CD4-positive, alpha-beta T cell treated with Interleukin-1 beta for 1 hour (primary cell): ENCODE data around the gene KRTAP13-2.
A peak's percentile ranks its signal among the peaks of the same experiment; 100 is the strongest.

Experiments used
- DNase-seq, 2 donors: peaks; one replicate each; pipeline ENCODE4 v3.0.0-alpha.2; 2020 to 2022

KRTAP13-2 gene, protein sequence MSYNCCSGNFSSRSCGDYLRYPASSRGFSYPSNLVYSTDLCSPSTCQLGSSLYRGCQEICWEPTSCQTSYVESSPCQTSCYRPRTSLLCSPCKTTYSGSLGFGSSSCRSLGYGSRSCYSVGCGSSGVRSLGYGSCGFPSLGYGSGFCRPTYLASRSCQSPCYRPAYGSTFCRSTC

DNA sequence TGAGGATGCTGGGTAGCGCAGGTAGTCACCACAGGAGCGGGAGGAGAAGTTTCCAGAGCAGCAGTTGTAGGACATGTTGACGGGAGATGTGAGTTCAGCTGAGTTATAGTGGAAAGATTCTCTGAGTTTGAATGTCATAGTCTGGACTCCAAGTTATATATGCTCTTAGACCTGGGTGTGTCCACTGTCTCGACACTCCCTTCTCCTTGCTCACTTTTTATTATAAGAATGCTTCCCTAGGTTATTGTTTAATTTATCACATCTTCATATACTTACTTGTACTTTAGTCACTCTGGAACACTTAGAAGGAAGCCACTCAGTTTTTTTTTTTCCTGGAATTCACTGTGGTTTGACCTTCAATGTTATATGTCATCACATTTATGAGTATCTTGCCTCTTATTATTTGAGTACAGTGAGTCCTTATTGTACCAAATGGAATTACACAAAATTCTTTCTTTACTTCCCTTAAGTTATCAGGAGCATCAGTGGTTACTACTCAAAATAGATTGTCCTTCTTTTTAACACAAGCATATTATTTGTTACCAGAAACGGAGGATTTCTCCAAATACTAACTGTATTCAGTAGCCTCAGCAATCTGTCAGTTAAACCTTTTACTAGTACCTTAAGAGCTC is at the start of gene KRTAP13-2:
Gene KRTAP13-2 (minus strand): TSS at position 133 of the 632 bp plus-strand sequence. CDS start 58 bp downstream, at position 75.
- no peak for DNase-seq

DNA sequence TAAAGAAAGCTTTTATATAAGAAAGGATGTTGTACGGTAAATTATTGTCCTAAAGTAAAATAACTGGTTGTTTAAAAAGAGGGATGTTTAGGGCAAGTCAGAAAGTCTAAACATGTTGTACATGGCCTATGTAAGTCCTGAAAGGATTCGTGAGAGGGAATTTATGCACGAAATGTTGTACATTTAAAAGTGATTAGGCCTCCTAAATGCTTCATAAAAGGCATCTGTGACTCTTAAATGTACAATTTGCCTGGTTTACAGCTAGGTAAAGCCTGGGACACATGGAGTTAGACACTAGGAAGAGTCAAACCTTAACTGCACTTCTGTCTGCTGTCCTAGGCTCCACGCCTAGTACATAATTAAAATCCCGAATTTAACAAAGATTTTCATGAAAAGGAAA is 43.9 kb upstream of the KRTAP13-2 start:
- DNase-seq = no peak

DNA sequence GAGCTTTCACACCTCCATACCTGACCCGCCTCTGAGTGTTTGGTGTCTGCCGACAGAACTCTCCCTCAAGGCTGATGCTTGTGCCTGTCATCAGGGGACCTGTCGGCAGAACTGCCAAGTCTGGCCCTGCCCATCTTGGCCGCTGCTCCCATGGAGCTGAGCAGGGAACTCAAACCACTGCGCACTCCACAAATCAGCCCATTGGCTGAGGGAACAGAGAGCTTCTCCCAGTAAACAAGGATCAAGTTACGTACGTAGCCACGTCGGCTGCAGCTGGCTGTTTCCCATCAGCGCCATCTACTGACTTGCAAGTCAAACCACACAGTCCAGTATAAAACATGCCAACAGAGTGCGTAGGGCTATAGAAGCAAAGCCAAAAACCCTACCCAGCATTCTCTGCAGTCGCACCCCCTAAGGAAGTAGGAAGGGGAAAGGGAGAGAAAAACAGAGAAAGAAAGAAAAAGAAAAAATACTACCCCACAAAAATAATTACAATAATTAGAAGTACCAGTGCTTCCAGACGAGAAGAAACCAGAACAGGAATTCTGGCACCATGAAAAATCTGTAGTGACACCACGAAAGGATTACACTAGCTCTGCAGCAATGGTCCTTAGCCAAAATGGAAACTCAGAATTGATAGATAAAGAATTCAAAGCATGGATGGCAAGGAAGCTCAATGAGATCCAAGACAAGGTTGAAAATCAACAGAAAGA is 36.9 kb upstream of the KRTAP13-2 start:
- peak in 1 of 2 donors; percentile 0 for DNase-seq

DNA sequence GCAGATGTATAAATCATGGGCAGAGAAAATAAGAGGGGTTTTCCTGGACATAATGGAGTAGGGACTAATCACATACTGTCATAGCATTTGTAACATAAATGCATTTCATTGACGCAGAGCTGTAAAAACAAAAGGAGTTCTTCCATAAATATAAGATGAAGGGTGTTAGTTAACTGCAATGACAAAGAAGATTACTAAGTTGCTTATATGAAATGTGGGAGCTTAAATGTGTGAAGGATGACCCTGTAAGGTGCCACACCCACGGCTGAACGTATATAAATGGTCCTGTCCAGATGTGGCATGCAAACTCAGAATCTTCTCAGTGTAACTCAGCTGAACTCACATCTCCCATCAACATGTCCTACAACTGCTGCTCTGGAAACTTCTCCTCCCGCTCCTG is 23.7 kb upstream of the KRTAP13-2 start, which contains the start of gene KRTAP13-1:
Gene KRTAP13-1 (plus strand): TSS at position 301 of the 400 bp plus-strand sequence. CDS start 56 bp downstream, at position 357.
- DNase-seq = no peak

GRCh38 chr21:30391492-30392025 is 19.5 kb upstream of the KRTAP13-2 start:
- no peak for DNase-seq

- DNase-seq = no peak
These were observed 10.1 kb upstream of the KRTAP13-2 start for GRCh38 chr21:30382201-30382600.

DNA sequence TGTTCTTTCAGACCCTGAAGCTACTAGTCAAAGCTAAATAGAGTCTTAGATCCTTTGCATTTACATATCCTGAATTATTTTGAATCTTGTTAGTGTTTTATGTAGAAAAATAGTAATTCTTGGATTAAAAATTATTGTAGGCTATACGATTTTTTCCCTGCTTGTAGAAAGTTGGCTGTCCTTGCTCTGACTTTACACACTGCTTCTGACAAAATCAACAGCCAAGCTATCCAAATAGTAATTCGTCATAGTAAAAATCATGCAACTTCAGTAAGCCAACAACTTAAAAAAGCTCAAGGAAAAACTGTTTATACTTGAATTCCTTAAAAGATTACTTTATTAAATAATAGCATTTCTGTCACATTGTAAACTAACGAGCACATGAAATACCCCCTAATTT is 16.2 kb downstream of the KRTAP13-2 start:
- DNase-seq = no peak

GRCh38 chr21:30354308-30355005 is 17.6 kb downstream of the KRTAP13-2 start:
- no peak for DNase-seq

GRCh38 chr21:30351534-30351933 is 20.5 kb downstream of the KRTAP13-2 start:
- no peak for DNase-seq

GRCh38 chr21:30349572-30349971 is 22.5 kb downstream of the KRTAP13-2 start:
- no peak for DNase-seq

GRCh38 chr21:30348506-30348905 is 23.6 kb downstream of the KRTAP13-2 start, which contains the start of gene KRTAP23-1:
TSS of gene KRTAP23-1 (minus strand) at chr21:30348606. CDS start at chr21:30348606, 0 bp downstream.
- DNase-seq = no peak

GRCh38 chr21:30345014-30345413 is 27.1 kb downstream of the KRTAP13-2 start:
- no peak for DNase-seq

DNA sequence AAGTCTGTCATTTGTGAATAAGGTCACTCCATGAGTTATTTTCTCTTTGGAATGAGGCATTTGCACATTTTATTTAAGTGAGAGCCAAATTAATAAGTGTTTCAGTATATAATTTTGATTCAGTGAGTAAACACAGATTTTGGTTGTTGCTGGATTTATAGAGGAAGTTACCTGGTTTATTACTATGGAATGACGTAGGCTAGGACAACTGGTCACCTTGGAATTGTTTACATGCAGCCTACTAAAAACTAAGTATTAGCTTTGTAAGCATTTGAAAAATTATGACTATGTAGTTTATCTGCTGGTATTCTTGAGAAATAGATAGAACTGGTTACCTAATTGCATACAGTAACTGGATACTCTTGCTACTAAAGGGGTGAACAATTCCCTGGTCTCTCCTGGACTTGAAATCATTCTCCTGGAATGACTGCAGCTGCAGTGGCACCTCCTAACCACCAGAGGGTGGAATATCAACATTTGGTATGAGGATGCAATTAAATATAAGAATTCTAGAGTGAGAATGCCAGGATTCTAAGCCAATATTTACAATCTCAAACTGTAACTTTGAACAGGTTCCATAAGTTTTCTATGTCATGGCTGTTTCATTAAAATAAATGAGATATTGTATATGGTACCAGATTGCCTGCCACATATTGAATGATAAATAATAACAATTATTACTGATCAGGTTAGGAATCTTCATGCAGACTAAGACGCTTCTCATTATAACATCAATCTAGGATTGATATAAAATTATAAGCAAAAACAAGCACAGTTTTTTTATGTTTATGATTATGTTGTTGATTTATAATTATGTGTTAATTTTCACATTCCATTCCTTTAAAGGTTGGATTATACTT is 31.1 kb downstream of the KRTAP13-2 start:
- DNase-seq = peak in 1 of 2 donors; percentile 33

- DNase-seq = no peak
These were observed 33.4 kb downstream of the KRTAP13-2 start for GRCh38 chr21:30338717-30339116.

- DNase-seq = no peak
These were observed 34.3 kb downstream of the KRTAP13-2 start for GRCh38 chr21:30337772-30338171.

DNA sequence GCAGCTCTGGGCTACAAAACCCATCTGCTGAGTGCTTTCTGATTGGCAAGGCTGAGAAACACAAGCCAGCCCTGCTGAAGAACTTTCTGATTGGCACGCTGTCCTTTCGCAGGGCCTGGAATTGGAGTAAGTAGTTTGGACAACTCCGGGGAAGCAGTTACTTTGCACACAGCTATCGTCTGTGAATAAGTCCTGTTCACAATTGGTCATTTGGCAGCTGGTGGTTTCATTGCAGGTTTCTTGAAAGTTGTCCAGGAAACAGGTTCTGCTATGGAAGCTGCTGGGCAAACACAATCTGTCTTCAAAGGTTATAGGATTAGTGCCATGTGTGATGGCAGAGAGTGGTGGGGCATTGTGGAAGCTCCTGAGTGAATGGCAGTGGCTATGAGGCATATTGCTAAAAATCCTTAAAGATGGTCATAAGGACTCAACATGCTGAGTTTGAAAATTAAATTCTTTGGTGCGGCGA is 34.8 kb downstream of the KRTAP13-2 start, which contains the start of gene KRTAP27-1:
Gene KRTAP27-1 (minus strand): TSS at position 419 of the 469 bp plus-strand sequence. CDS start 26 bp downstream, at position 393.
- no peak for DNase-seq

- no peak for DNase-seq
These were observed 35.5 kb downstream of the KRTAP13-2 start for GRCh38 chr21:30336596-30336995.

DNA sequence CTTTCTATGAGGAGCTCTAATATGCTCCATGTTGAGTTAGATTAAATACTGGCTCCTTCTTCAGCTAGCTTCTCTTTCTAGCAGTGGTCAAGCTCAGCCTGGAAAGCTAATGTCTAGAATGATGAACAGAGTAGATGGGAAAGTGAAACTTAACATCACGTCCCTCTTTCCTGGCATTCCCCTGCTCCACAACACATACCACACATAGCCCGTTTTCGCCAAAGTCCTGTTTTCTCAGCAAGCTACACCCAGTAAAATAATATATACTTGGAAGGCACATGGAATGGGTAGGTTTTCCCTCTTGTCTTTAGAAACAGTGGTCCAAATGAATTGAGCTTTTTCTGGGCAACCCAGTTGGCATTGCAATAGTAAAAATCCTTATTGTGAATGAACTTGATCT is 38.3 kb downstream of the KRTAP13-2 start:
- DNase-seq = no peak

GRCh38 chr21:30332681-30333080 is 39.4 kb downstream of the KRTAP13-2 start:
- no peak for DNase-seq

GRCh38 chr21:30329203-30329875 is 42.7 kb downstream of the KRTAP13-2 start:
- no peak for DNase-seq

DNA sequence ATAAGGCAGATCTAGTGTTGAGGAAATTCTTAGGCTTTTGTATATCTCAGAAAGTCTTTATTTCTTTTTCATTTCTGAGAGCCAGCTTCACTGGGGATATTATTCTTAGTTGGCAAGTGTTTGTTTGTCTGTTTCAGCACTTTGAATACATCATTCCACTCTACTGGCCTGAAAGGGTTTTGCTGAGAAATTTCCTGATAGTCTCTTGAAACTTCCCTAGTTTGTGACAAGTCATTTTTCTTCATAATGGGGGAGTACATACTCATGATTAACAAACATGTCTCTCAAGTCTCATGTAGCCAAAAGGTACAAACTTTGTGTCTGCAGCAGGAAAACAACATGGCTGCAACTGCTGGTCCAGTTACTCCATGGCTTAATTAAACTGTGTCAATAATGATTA is 45.7 kb downstream of the KRTAP13-2 start:
- DNase-seq = no peak
